KBM-7 (cell line): ENCODE results near the gene STARD5.
A peak's percentile ranks its signal among the peaks of the same experiment; 100 is the strongest.
"Not testable (repeated sequence)": the region's sequence is repeated elsewhere in the genome, so short reads cannot be mapped to it uniquely, and the experiment has no call there.

Experiments used
- DNase-seq: peaks from one replicate; pipeline ENCODE4 v3.0.0-alpha.2; 2015
- in situ Hi-C: fragments of 300-500 bp; cut with MboI; formaldehyde crosslinking; loops from 2 replicates; pipeline ENCODE4 v1.14.3; 2020; ENCODE audit warnings: low sequenced_read_pairs, low pct_unique_long_range_greater_than_20kb, mixed read lengths

STARD5 gene

GRCh38 chr15:81338170-81339007 is 14.4 kb upstream of the STARD5 start:
- in situ Hi-C loops = no loop called here
- peak; percentile 16 for DNase-seq

GRCh38 chr15:81337713-81338157 is 13.8 kb upstream of the STARD5 start:
- DNase-seq = no peak
- in situ Hi-C loops = no loop called here

DNA sequence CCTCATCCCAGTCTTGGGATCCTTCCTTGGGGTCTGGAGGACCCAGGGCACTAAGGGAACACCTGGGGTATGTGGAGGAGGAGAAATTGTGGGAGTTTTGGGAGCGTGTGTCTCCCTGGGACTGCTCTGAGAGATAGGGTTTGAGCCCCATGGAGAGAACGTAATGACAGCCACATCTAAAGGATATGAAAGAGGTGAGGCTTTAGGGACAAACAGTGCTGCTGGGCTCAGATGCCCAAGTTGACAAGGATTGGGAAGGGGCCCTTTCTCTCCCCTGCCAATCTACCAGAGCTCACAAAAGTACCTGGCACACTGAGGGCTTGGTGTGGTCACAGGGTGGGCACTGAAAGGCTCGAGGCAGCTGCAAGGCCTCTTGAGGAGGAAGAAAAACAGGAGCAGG is 13.3 kb upstream of the STARD5 start:
- no peak for DNase-seq
- in situ Hi-C loops = no loop called here

- DNase-seq = peak; percentile 51
- in situ Hi-C loops = no loop called here
Observed at GRCh38 chr15:81336568-81336967, 12.6 kb upstream of the STARD5 start.

GRCh38 chr15:81335631-81336030 is 11.7 kb upstream of the STARD5 start:
- in situ Hi-C loops = no loop called here
- DNase-seq = no peak

DNA sequence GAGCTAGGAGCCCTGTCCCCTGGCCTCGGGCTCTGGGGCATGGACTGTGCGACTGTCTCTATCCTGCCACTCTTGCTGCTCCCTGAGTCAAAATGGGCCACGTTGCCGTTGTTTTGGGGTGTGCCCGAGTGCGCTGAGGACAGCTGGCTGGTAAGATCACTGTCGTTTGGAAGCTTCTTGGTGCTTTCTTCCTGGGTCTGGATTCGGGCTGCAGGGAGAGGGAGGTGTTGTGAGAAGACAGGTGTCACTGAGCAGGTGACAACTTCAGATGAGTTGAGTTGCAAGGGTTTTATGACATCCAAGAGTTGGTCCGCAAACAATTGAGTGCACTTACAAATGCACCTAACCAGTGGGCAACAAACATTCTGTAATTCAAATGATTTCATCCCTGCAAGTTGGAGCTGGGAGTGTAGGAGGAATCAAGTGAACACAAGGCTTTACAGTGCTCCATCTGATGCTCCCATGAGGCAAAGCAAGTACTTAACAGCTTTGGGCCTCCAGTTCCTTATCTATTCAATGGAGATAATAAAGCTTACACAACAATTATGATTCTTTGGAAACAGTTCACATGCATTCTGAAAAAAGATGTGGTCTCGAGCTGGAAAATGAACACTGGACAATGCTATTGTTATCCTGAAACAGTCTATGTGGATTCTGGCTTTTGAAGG is 11.0 kb upstream of the STARD5 start:
- DNase-seq = no peak
- in situ Hi-C loops = no loop called here

- in situ Hi-C loops = no loop called here
- DNase-seq = no peak
Observed at GRCh38 chr15:81333363-81333762, 9.4 kb upstream of the STARD5 start.

GRCh38 chr15:81332326-81332725 is 8.4 kb upstream of the STARD5 start:
- in situ Hi-C loops = no loop called here

GRCh38 chr15:81331600-81331999 is 7.7 kb upstream of the STARD5 start:
- DNase-seq = no peak
- in situ Hi-C loops = no loop called here

More at GRCh38 chr15:81332326-81332725, 8.4 kb upstream of the STARD5 start:
- no peak for DNase-seq

DNA sequence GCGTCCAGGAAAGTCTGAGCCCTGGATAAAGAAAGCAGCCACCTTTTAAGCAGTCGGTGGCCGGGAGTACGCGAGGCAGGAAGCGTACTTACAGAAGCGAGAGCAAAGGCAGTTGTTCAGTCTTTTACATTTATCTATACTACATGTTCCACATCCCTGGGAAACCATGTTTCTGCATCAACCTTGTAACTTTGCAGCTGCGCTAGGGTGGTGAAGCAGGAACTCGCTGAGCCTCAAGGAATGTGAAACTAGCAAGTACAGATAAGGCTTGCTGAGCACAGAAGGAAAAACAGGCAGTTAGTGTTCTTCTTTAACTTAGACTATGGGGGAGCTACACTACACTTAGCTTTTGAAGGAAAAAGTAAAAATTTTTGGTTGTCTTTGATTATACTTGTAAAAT is 7.2 kb upstream of the STARD5 start:
- in situ Hi-C loops, DNase-seq: not testable (repeated sequence)

DNA sequence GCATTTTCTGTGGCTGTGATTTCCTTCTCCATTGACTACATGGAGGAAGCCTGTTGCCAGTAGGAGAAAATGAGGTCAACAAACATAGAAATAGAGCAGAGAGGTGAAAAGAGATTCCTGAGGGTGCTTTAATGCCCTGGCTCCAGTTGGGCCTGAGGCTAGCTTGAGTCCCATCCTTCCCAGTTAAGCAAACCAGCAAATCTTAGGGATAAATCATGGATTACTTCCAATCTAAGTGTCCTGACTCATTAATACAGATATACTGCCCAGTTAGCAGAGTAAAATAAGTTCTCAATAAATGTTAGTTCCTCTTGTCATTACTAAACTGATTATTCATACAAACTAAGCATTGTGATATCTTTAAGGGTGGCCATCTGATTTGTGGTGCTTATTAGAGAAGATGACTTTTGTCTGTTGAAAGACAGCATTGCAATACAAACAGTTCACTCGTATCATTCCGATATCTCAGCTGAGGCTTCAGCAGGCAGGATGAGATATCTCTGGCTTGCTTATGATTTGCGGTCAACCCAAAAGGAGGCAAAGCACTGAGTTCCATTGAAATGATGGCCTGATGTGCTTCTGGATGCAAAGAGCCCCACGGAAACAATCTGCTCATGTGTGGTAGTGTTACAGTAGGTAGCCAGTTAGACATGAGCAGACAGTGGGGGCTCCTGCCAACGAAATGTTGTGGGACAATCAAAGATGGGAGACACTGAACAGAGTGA is 6.6 kb upstream of the STARD5 start:
- no peak for DNase-seq
- in situ Hi-C loops = no loop called here

DNA sequence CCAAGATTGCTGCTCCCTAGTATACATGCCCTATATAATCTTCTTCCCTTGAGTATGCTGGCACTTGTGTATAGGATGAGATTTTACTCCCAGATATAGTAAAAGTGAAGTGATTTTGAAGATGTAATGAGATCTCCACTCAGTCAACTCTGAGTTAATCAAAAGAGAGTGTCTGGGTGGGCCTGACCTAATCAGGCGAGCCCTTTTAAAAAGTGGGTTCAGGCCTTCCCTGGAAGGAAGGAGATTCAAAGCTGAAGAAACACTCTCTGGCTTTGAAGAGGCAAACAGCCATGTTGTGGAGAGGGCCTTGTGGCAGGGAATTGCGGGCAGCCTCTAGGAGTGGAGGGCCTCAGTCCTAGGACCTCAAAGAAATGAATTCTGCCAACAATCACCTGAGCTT is 5.5 kb upstream of the STARD5 start:
- in situ Hi-C loops = no loop called here

GRCh38 chr15:81327516-81327915 is 3.6 kb upstream of the STARD5 start:
- in situ Hi-C loops = no loop called here
- DNase-seq = no peak

More for the DNA sequence above, 5.5 kb upstream of the STARD5 start:
- no peak for DNase-seq

DNA sequence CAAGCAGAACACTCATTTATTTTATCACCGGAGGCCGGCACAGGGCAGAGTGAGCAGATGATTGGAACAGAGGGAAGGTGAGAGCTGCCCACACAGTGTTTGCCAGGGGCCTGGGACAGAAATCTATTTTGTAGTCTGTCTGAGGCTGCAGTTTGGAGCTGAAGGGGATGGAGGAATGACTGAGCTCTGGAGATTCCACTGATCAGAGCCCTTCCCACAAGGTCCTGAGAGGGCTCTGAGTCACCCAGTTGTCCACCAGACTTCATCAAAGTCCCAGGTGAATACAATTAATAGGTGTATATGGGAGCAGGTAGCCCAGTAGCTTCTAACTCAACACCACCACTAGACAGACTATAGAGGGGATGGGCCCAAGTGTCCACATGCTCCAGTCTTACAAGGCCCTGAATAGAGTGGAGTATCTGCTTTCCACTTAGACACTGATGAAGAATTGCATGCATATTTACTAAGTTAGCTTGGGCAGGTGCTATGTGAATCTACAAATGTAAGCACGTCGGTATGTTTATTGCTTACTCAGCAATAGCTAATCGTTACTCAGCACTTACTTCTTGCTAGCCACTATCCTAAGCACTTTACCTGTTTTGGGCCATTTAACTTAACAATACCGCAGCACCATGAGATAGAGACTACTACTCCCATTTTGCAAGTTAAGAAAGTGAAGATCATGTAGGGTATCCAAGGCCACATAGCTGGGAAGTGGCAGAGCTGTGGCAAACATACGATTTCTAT is 2.7 kb upstream of the STARD5 start:
- DNase-seq = no peak
- in situ Hi-C loops = no loop called here

DNA sequence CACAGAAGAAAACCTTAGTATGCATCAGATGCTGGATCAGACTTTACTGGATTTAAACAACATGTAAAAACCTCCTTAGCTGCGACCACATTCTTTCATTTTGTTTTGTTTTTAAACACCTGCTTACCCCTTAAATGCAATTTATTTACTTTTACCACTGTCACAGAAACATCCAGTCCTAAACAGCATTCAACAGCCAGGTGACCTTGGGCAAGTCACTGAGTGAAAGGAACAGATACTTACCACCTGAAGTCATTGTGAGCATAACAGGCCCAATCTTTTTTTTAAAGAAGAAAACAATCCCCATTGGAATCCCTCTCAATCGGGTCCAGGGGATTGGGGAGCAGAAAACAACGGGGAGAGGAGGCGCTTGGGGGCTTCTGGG is 390 bp downstream of the STARD5 start:
- DNase-seq = no peak
- in situ Hi-C loops = no loop called here

- no peak for DNase-seq
- in situ Hi-C loops = no loop called here
Observed at GRCh38 chr15:81322676-81323253, 1.2 kb downstream of the STARD5 start.

DNA sequence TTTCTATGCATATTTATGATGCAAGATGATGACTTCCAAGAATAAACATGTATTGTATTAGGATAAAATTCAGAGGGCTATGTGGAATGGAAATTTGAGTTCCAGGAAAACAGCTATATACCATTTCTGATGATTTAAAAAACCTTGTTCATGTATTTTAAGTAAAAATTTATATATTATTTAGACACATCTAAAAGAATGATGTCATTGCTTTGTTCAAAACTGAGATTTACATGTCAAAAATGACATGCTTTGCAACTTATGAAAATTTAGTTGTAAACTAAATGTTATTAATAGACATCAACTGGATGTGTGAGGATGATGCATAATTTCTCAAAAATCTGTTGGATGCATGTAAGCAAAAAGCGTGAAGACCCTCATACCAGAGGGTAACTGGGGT is 2.3 kb downstream of the STARD5 start:
- no peak for DNase-seq
- in situ Hi-C loops = no loop called here

GRCh38 chr15:81317642-81318017 is 6.3 kb downstream of the STARD5 start:
- in situ Hi-C loops = no loop called here

DNA sequence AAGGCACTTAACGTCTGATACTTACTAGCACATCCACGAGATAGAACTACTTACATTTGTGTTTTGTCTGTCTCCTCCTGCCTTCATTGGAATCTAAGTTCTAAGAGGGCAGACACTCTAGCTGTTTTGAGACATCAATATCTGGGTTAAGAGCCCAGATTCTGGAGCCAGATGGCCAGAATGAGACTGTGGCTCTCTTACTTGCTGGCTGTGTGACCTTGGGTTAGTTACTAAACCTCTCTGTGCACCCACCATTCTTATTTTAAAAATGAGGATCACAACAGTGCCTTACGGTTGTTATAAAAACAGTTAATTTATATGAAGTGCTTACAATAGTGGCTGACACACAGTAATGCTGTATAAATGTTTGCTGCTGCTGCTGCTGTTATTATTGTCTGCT is 7.7 kb downstream of the STARD5 start:
- in situ Hi-C loops = no loop called here
- DNase-seq = no peak

More at GRCh38 chr15:81317642-81318017, 6.3 kb downstream of the STARD5 start:
- DNase-seq = no peak
